Measurements from ENCODE around the gene KAT6B.

The KAT6B gene

GRCh38 chr10:75070476-75070875 lies 244.1 kb downstream of the KAT6B start:
- H3K9me3 ChIP-seq (ENCODE audit: control insufficient read depth in 1 of 2, low read length in 2 of 2) = no peaks in the 10 kb centered on the region
- H3K9ac ChIP-seq (ENCODE audit: low read depth in 1 of 2, low read length in 2 of 2) = no peak overlapping the region
- H3K4me3 ChIP-seq (ENCODE audit: low read depth in 1 of 2, low read length in 2 of 2) = no peak overlapping the region
- no peaks in the 10 kb centered on the region for H3K36me3 ChIP-seq (ENCODE audit: control insufficient read depth in 1 of 2, insufficient read depth in 2 of 2, low read length in 2 of 2)
- H3K4me1 ChIP-seq (ENCODE audit: control insufficient read depth in 1 of 2, insufficient read depth in 2 of 2, low read length in 2 of 2) = no peaks in the 10 kb centered on the region
- H3K27ac ChIP-seq (ENCODE audit: low read depth, low read length) = no peak overlapping the region
- H3K27me3 ChIP-seq (ENCODE audit: control insufficient read depth in 1 of 2, insufficient read depth in 2 of 2, low read length in 2 of 2) = no peaks in the 10 kb centered on the region

- Histone ChIP-seq H3K4me1 (ENCODE audit: control insufficient read depth in 1 of 2, insufficient read depth in 2 of 2, low read length in 2 of 2) (no peaks in the 10 kb centered on the region), H3K27ac (ENCODE audit: low read depth, low read length) (no peak overlapping the region), H3K27me3 (ENCODE audit: control insufficient read depth in 1 of 2, insufficient read depth in 2 of 2, low read length in 2 of 2) (no peaks in the 10 kb centered on the region), H3K36me3 (ENCODE audit: control insufficient read depth in 1 of 2, insufficient read depth in 2 of 2, low read length in 2 of 2) (no peaks in the 10 kb centered on the region), H3K9ac (ENCODE audit: low read depth in 1 of 2, low read length in 2 of 2) (no peak overlapping the region), H3K4me3 (ENCODE audit: low read depth in 1 of 2, low read length in 2 of 2) (no peak overlapping the region), H3K9me3 (ENCODE audit: control insufficient read depth in 1 of 2, low read length in 2 of 2) (no peaks in the 10 kb centered on the region)
Measured at GRCh38 chr10:75070961-75071428, 244.6 kb downstream of the KAT6B start.

GRCh38 chr10:75071756-75072155 lies 245.4 kb downstream of the KAT6B start:
- H3K27ac ChIP-seq (ENCODE audit: low read depth, low read length) = no peak overlapping the region
- H3K9ac ChIP-seq (ENCODE audit: low read depth in 1 of 2, low read length in 2 of 2) = no peak overlapping the region
- no peaks in the 10 kb centered on the region for H3K4me1 ChIP-seq (ENCODE audit: control insufficient read depth in 1 of 2, insufficient read depth in 2 of 2, low read length in 2 of 2)
- H3K36me3 ChIP-seq (ENCODE audit: control insufficient read depth in 1 of 2, insufficient read depth in 2 of 2, low read length in 2 of 2) = no peaks in the 10 kb centered on the region
- H3K4me3 ChIP-seq (ENCODE audit: low read depth in 1 of 2, low read length in 2 of 2) = no peak overlapping the region
- no peaks in the 10 kb centered on the region for H3K27me3 ChIP-seq (ENCODE audit: control insufficient read depth in 1 of 2, insufficient read depth in 2 of 2, low read length in 2 of 2)
- H3K9me3 ChIP-seq (ENCODE audit: control insufficient read depth in 1 of 2, low read length in 2 of 2) = no peaks in the 10 kb centered on the region

GRCh38 chr10:75072727-75073126 lies 246.3 kb downstream of the KAT6B start:
- Histone ChIP-seq H3K4me1 (ENCODE audit: control insufficient read depth in 1 of 2, insufficient read depth in 2 of 2, low read length in 2 of 2) (no peaks in the 10 kb centered on the region), H3K9me3 (ENCODE audit: control insufficient read depth in 1 of 2, low read length in 2 of 2) (no peaks in the 10 kb centered on the region), H3K9ac (ENCODE audit: low read depth in 1 of 2, low read length in 2 of 2) (no peak overlapping the region), H3K27me3 (ENCODE audit: control insufficient read depth in 1 of 2, insufficient read depth in 2 of 2, low read length in 2 of 2) (no peaks in the 10 kb centered on the region), H3K27ac (ENCODE audit: low read depth, low read length) (no peak overlapping the region), H3K4me3 (ENCODE audit: low read depth in 1 of 2, low read length in 2 of 2) (no peak overlapping the region), H3K36me3 (ENCODE audit: control insufficient read depth in 1 of 2, insufficient read depth in 2 of 2, low read length in 2 of 2) (no peaks in the 10 kb centered on the region)

- no peaks in the 10 kb centered on the region for H3K27me3 ChIP-seq (ENCODE audit: control insufficient read depth in 1 of 2, insufficient read depth in 2 of 2, low read length in 2 of 2)
- no peak overlapping the region for H3K27ac ChIP-seq (ENCODE audit: low read depth, low read length)
- H3K4me3 ChIP-seq (ENCODE audit: low read depth in 1 of 2, low read length in 2 of 2) = no peak overlapping the region
- H3K9ac ChIP-seq (ENCODE audit: low read depth in 1 of 2, low read length in 2 of 2) = no peak overlapping the region
- no peaks in the 10 kb centered on the region for H3K36me3 ChIP-seq (ENCODE audit: control insufficient read depth in 1 of 2, insufficient read depth in 2 of 2, low read length in 2 of 2)
- no peaks in the 10 kb centered on the region for H3K4me1 ChIP-seq (ENCODE audit: control insufficient read depth in 1 of 2, insufficient read depth in 2 of 2, low read length in 2 of 2)
- H3K9me3 ChIP-seq (ENCODE audit: control insufficient read depth in 1 of 2, low read length in 2 of 2) = no peaks in the 10 kb centered on the region
Measured at GRCh38 chr10:75073442-75073841, 247.0 kb downstream of the KAT6B start.

GRCh38 chr10:75074711-75075445 lies 248.5 kb downstream of the KAT6B start:
- H3K36me3 ChIP-seq (ENCODE audit: control insufficient read depth in 1 of 2, insufficient read depth in 2 of 2, low read length in 2 of 2) = no peaks in the 10 kb centered on the region
- H3K9me3 ChIP-seq (ENCODE audit: control insufficient read depth in 1 of 2, low read length in 2 of 2) = no peaks in the 10 kb centered on the region
- H3K27me3 ChIP-seq (ENCODE audit: control insufficient read depth in 1 of 2, insufficient read depth in 2 of 2, low read length in 2 of 2) = no peaks in the 10 kb centered on the region
- H3K4me3 ChIP-seq (ENCODE audit: low read depth in 1 of 2, low read length in 2 of 2) = no peak overlapping the region
- H3K9ac ChIP-seq (ENCODE audit: low read depth in 1 of 2, low read length in 2 of 2) = no peak overlapping the region
- H3K4me1 ChIP-seq (ENCODE audit: control insufficient read depth in 1 of 2, insufficient read depth in 2 of 2, low read length in 2 of 2) = no peaks in the 10 kb centered on the region
- no peak overlapping the region for H3K27ac ChIP-seq (ENCODE audit: low read depth, low read length)

- H3K27me3 ChIP-seq (ENCODE audit: control insufficient read depth in 1 of 2, insufficient read depth in 2 of 2, low read length in 2 of 2) = no peaks in the 10 kb centered on the region
- H3K9ac ChIP-seq (ENCODE audit: low read depth in 1 of 2, low read length in 2 of 2) = no peak overlapping the region
- H3K4me1 ChIP-seq (ENCODE audit: control insufficient read depth in 1 of 2, insufficient read depth in 2 of 2, low read length in 2 of 2) = no peaks in the 10 kb centered on the region
- peaks cover 0 to 1% of the 10 kb centered on the region in 2 donors for H3K9me3 ChIP-seq (ENCODE audit: control insufficient read depth in 1 of 2, low read length in 2 of 2)
- H3K36me3 ChIP-seq (ENCODE audit: control insufficient read depth in 1 of 2, insufficient read depth in 2 of 2, low read length in 2 of 2) = no peaks in the 10 kb centered on the region
- no peak overlapping the region for H3K27ac ChIP-seq (ENCODE audit: low read depth, low read length)
- H3K4me3 ChIP-seq (ENCODE audit: low read depth in 1 of 2, low read length in 2 of 2) = no peak overlapping the region
Measured at GRCh38 chr10:75076348-75076747, 249.9 kb downstream of the KAT6B start.

- H3K9ac ChIP-seq (ENCODE audit: low read depth in 1 of 2, low read length in 2 of 2) = no peak overlapping the region
- no peaks in the 10 kb centered on the region for H3K27me3 ChIP-seq (ENCODE audit: control insufficient read depth in 1 of 2, insufficient read depth in 2 of 2, low read length in 2 of 2)
- H3K9me3 ChIP-seq (ENCODE audit: control insufficient read depth in 1 of 2, low read length in 2 of 2) = peaks cover 0 to 4% of the 10 kb centered on the region in 2 donors
- H3K4me1 ChIP-seq (ENCODE audit: control insufficient read depth in 1 of 2, insufficient read depth in 2 of 2, low read length in 2 of 2) = no peaks in the 10 kb centered on the region
- no peak overlapping the region for H3K27ac ChIP-seq (ENCODE audit: low read depth, low read length)
- no peak overlapping the region for H3K4me3 ChIP-seq (ENCODE audit: low read depth in 1 of 2, low read length in 2 of 2)
- no peaks in the 10 kb centered on the region for H3K36me3 ChIP-seq (ENCODE audit: control insufficient read depth in 1 of 2, insufficient read depth in 2 of 2, low read length in 2 of 2)
Measured at GRCh38 chr10:75079436-75080083, 253.2 kb downstream of the KAT6B start.

- no peak overlapping the region for H3K9ac ChIP-seq (ENCODE audit: low read depth in 1 of 2, low read length in 2 of 2)
- no peaks in the 10 kb centered on the region for H3K4me1 ChIP-seq (ENCODE audit: control insufficient read depth in 1 of 2, insufficient read depth in 2 of 2, low read length in 2 of 2)
- no peak overlapping the region for H3K4me3 ChIP-seq (ENCODE audit: low read depth in 1 of 2, low read length in 2 of 2)
Measured at GRCh38 chr10:75080554-75080953, 254.2 kb downstream of the KAT6B start.

GRCh38 chr10:75081379-75081778 lies 255.0 kb downstream of the KAT6B start:
- Histone ChIP-seq H3K27me3 (ENCODE audit: control insufficient read depth in 1 of 2, insufficient read depth in 2 of 2, low read length in 2 of 2) (no peaks in the 10 kb centered on the region), H3K9ac (ENCODE audit: low read depth in 1 of 2, low read length in 2 of 2) (no peak overlapping the region), H3K27ac (ENCODE audit: low read depth, low read length) (no peak overlapping the region), H3K9me3 (ENCODE audit: control insufficient read depth in 1 of 2, low read length in 2 of 2) (peaks cover 0 to 4% of the 10 kb centered on the region in 2 donors), H3K36me3 (ENCODE audit: control insufficient read depth in 1 of 2, insufficient read depth in 2 of 2, low read length in 2 of 2) (no peaks in the 10 kb centered on the region), H3K4me1 (ENCODE audit: control insufficient read depth in 1 of 2, insufficient read depth in 2 of 2, low read length in 2 of 2) (no peaks in the 10 kb centered on the region), H3K4me3 (ENCODE audit: low read depth in 1 of 2, low read length in 2 of 2) (no peak overlapping the region)

More at GRCh38 chr10:75080554-75080953, 254.2 kb downstream of the KAT6B start:
- Histone ChIP-seq H3K9me3 (ENCODE audit: control insufficient read depth in 1 of 2, low read length in 2 of 2) (peaks cover 0 to 4% of the 10 kb centered on the region in 2 donors), H3K27ac (ENCODE audit: low read depth, low read length) (no peak overlapping the region), H3K36me3 (ENCODE audit: control insufficient read depth in 1 of 2, insufficient read depth in 2 of 2, low read length in 2 of 2) (no peaks in the 10 kb centered on the region), H3K27me3 (ENCODE audit: control insufficient read depth in 1 of 2, insufficient read depth in 2 of 2, low read length in 2 of 2) (no peaks in the 10 kb centered on the region)
